ENCODE measurements around the gene UGT1A6. TPM values are rescaled to one million over a fixed set of nuclear protein-coding genes. Genes with fewer than 3 reads are reported as not detected.
"Not testable (repeated sequence)": the region's sequence is repeated elsewhere in the genome, so short reads cannot be mapped to it uniquely, and the experiment has no call there.

UGT1A6 gene
- total RNA-seq, 1 experiment from 2014 or later: 2.2 TPM

DNA sequence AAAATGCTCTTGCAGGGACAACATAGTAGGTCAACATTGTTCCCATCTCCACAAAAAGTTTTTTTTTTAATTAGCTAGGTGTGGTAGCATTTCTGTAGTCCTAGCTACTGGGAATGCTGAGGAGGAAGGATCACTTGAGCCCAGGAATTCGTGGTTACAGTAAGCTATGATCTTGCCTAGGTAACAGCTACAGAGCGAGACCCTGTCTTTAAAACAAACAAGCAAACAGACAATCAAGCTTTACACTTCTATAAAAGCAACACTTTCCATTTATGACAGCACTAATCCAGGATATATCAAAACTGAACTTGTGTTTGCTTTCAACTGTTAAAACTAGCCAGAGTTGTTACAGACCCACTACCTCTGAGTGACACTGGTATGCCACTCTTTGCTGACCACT lies 48.2 kb downstream of the UGT1A6 start:
- no peak overlapping the region for H3K4me2 ChIP-seq (ENCODE audit: low read length)
- H3K9me3 ChIP-seq (ENCODE audit: low read length): no peaks in the 10 kb centered on the region
- ATAC-seq: no peak
- no peak overlapping the region for H2AFZ ChIP-seq (ENCODE audit: low read length)
- no peak for TF ChIP-seq EZH2phosphoT487 (IDR thresholded peaks at IDR 0.05; ENCODE audit: borderline replicate concordance, low read length)
- no peak for TF ChIP-seq EZH2 (IDR thresholded peaks at IDR 0.05; ENCODE audit: low read length, unreplicated experiment)
- TF ChIP-seq, protein P1, sequence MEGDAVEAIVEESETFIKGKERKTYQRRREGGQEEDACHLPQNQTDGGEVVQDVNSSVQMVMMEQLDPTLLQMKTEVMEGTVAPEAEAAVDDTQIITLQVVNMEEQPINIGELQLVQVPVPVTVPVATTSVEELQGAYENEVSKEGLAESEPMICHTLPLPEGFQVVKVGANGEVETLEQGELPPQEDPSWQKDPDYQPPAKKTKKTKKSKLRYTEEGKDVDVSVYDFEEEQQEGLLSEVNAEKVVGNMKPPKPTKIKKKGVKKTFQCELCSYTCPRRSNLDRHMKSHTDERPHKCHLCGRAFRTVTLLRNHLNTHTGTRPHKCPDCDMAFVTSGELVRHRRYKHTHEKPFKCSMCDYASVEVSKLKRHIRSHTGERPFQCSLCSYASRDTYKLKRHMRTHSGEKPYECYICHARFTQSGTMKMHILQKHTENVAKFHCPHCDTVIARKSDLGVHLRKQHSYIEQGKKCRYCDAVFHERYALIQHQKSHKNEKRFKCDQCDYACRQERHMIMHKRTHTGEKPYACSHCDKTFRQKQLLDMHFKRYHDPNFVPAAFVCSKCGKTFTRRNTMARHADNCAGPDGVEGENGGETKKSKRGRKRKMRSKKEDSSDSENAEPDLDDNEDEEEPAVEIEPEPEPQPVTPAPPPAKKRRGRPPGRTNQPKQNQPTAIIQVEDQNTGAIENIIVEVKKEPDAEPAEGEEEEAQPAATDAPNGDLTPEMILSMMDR (conservative IDR thresholded peaks at IDR 0.05; ENCODE audit: low read depth, low read length): no peak
- no peaks in the 10 kb centered on the region for H3K27me3 ChIP-seq (ENCODE audit: low read length)
- no peaks in the 10 kb centered on the region for H3K4me1 ChIP-seq (ENCODE audit: insufficient read depth, low read length)
- H3K9ac ChIP-seq (ENCODE audit: low read length): no peak overlapping the region
- H3F3A ChIP-seq (ENCODE audit: low read length, unreplicated experiment): no peaks in the 10 kb centered on the region
- no peak overlapping the region for H3K27ac ChIP-seq (ENCODE audit: low read length)
- H3K9me2 ChIP-seq (replicated peaks; ENCODE audit: low read length): no peaks in the 10 kb centered on the region
- no peaks in the 10 kb centered on the region for H4K20me1 ChIP-seq (ENCODE audit: low read length)
- no peaks in the 10 kb centered on the region for H3K79me2 ChIP-seq (ENCODE audit: low read length)
- H3K4me3 ChIP-seq (ENCODE audit: low read length): no peak overlapping the region
- no TSS peak for BruUV-seq (replicated peaks)
- intact Hi-C loops (cut with micrococcal nuclease): no loop called here
- H3K36me3 ChIP-seq (ENCODE audit: low read depth, low read length): no peaks in the 10 kb centered on the region
- CTCF ChIA-PET: no interaction called here
- no peak for DNase-seq
- POLR2A ChIA-PET (ENCODE audit: unreplicated experiment): interaction anchor here (0.5 kb wide), 1 partner anchor 267 kb away, joined by 4 read pairs; no protein-coding TSS in a partner anchor

DNA sequence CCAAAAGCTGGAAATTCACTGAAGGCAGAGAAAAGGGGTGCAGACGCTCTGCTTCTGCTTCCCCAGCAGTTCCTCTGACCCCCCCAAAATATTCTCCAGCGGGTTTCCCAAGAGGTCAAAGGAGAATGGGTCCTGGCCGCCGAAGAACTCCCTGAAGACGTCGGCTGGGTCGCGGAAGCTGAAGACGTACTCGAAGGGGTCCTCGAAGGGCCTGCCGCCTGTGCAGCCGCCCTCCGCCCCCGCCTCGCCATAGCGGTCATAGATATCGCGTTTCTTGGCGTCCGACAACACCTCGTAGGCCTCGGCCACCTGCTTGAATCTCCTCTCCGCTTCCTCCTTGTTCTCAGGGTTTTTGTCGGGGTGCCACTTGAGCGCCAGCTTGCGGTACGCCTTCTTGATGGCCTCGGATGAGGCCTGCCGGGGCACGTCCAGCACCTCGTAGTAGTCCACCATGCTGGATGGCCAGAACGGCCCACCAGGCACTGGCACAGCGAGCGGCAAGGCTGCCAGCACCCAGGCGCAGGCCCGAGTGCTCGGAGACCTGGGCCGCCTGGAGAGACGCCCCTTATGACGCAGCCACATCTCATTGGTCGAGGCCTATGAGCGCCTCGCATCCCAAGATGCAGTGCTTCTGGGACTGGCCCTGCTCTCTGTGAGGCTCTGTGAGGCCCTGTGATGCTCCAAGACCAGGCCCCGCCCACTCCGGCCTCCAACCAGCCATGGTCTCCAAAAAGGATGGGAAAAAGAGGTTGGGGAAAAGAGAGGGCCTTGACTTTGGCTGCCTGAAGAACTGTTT lies 51.0 kb downstream of the UGT1A6 start:
- Histone ChIP-seq H3K27me3 (ENCODE audit: low read length) (no peaks in the 10 kb centered on the region), H3F3A (ENCODE audit: low read length, unreplicated experiment) (no peaks in the 10 kb centered on the region), H3K9me2 (replicated peaks; ENCODE audit: low read length) (no peaks in the 10 kb centered on the region), H3K9me3 (ENCODE audit: low read length) (no peaks in the 10 kb centered on the region), H2AFZ (ENCODE audit: low read length) (no peak overlapping the region), H3K4me1 (ENCODE audit: insufficient read depth, low read length) (no peaks in the 10 kb centered on the region), H3K4me2 (ENCODE audit: low read length) (no peak overlapping the region), H3K9ac (ENCODE audit: low read length) (no peak overlapping the region), H3K79me2 (ENCODE audit: low read length) (no peaks in the 10 kb centered on the region), H3K27ac (ENCODE audit: low read length) (no peak overlapping the region), H3K36me3 (ENCODE audit: low read depth, low read length) (no peaks in the 10 kb centered on the region), H3K4me3 (ENCODE audit: low read length) (no peak overlapping the region), H4K20me1 (ENCODE audit: low read length) (no peaks in the 10 kb centered on the region)
- ATAC-seq: no peak
- BruUV-seq (replicated peaks): no TSS peak
- intact Hi-C loops (cut with micrococcal nuclease): no loop called here
- no peak for TF ChIP-seq EZH2 (IDR thresholded peaks at IDR 0.05; ENCODE audit: low read length, unreplicated experiment)
- TF ChIP-seq EZH2phosphoT487 (IDR thresholded peaks at IDR 0.05; ENCODE audit: borderline replicate concordance, low read length): no peak
- TF ChIP-seq, protein P1 (conservative IDR thresholded peaks at IDR 0.05; ENCODE audit: low read depth, low read length): no peak
- no peak for DNase-seq
- CTCF ChIA-PET: no interaction called here
- POLR2A ChIA-PET (ENCODE audit: unreplicated experiment): no interaction called here

DNA sequence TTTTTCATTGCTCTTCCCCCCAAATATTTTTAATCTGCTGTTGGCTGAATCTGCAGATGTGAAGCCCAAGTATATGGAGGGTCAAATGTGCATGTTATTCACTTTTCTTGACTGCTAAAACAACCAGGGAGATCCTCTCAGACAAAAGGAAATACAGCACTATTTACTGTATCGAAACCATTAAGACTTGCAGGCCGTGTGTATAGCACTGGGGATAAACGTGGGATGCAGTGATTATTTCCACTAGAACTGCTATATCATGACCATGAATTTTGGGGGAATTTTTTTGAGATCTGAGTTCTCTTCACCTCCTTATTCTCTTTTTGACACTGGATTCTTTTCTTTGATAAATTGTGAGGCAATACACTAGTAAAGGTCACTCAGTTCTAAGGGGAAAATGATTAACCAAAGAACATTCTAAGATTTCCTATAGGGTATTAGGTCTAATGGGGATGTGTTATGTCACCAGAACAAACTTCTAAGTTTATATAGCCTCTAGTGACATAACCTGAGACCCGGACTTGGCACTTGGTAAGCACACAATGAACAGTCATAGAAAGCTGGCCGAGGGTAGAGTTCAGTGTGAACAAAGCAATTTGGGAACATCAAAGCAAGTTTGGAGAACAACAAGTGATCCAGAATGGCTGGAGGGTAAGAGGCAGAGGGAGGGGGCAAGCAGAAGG lies 52.5 kb downstream of the UGT1A6 start:
- no TSS peak for BruUV-seq (replicated peaks)
- CTCF ChIA-PET: no interaction called here

DNA sequence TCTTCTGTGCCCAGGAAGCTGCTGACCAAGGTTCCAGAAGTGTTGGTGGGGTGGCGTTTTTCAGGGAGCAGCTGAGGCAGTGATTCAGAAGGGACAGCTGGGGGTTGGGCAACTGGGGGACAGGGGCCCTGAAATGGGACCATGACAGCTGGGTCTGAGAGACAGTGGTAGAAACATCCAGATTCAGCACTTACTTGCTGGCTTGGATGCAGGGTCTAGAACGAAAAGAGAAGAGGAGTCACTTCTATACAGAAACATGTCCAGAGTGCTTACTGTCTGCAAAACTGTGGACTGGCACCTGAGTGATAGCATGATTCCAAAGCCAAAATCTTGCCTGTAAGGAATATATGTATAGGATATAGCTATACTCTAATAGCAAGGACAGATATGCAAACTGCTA lies 53.1 kb downstream of the UGT1A6 start:
- H3K4me3 ChIP-seq (ENCODE audit: low read length); H4K20me1 ChIP-seq (ENCODE audit: low read length); ATAC-seq; H3K27ac ChIP-seq (ENCODE audit: low read length); H3K9ac ChIP-seq (ENCODE audit: low read length); H3K36me3 ChIP-seq (ENCODE audit: low read depth, low read length); H3K9me3 ChIP-seq (ENCODE audit: low read length); H3K4me1 ChIP-seq (ENCODE audit: insufficient read depth, low read length); DNase-seq; intact Hi-C loops (cut with micrococcal nuclease); POLR2A ChIA-PET (ENCODE audit: unreplicated experiment); H3K9me2 ChIP-seq (replicated peaks; ENCODE audit: low read length); CTCF ChIA-PET; H2AFZ ChIP-seq (ENCODE audit: low read length); H3K79me2 ChIP-seq (ENCODE audit: low read length); H3F3A ChIP-seq (ENCODE audit: low read length, unreplicated experiment); H3K27me3 ChIP-seq (ENCODE audit: low read length); H3K4me2 ChIP-seq (ENCODE audit: low read length); BruUV-seq (replicated peaks): not testable (repeated sequence)

More for the DNA sequence above, 52.5 kb downstream of the UGT1A6 start:
- Histone ChIP-seq H3K27me3 (ENCODE audit: low read length) (no peaks in the 10 kb centered on the region), H3K79me2 (ENCODE audit: low read length) (no peaks in the 10 kb centered on the region), H2AFZ (ENCODE audit: low read length) (no peak overlapping the region), H3K4me1 (ENCODE audit: insufficient read depth, low read length) (no peaks in the 10 kb centered on the region), H3K9me3 (ENCODE audit: low read length) (no peaks in the 10 kb centered on the region), H3K36me3 (ENCODE audit: low read depth, low read length) (no peaks in the 10 kb centered on the region), H3K27ac (ENCODE audit: low read length) (no peak overlapping the region), H3K4me2 (ENCODE audit: low read length) (no peak overlapping the region), H4K20me1 (ENCODE audit: low read length) (no peaks in the 10 kb centered on the region), H3K4me3 (ENCODE audit: low read length) (no peak overlapping the region), H3K9ac (ENCODE audit: low read length) (no peak overlapping the region), H3F3A (ENCODE audit: low read length, unreplicated experiment) (no peaks in the 10 kb centered on the region), H3K9me2 (replicated peaks; ENCODE audit: low read length) (no peaks in the 10 kb centered on the region)
- POLR2A ChIA-PET (ENCODE audit: unreplicated experiment): no interaction called here
- ATAC-seq (no peak), DNase-seq (no peak)
- TF ChIP-seq EZH2 (IDR thresholded peaks at IDR 0.05; ENCODE audit: low read length, unreplicated experiment) (no peak), EZH2phosphoT487 (IDR thresholded peaks at IDR 0.05; ENCODE audit: borderline replicate concordance, low read length) (no peak)
- TF ChIP-seq, protein P1 (conservative IDR thresholded peaks at IDR 0.05; ENCODE audit: low read depth, low read length): no peak
- intact Hi-C loops (cut with micrococcal nuclease): no loop called here

All from PC-3 (cell line).